ENCODE measurements around the gene MIB2.
A peak's percentile ranks its signal among the peaks of the same experiment; 100 is the strongest.
"Not testable (repeated sequence)": the region's sequence is repeated elsewhere in the genome, so short reads cannot be mapped to it uniquely, and the experiment has no call there.

MIB2 gene

DNA sequence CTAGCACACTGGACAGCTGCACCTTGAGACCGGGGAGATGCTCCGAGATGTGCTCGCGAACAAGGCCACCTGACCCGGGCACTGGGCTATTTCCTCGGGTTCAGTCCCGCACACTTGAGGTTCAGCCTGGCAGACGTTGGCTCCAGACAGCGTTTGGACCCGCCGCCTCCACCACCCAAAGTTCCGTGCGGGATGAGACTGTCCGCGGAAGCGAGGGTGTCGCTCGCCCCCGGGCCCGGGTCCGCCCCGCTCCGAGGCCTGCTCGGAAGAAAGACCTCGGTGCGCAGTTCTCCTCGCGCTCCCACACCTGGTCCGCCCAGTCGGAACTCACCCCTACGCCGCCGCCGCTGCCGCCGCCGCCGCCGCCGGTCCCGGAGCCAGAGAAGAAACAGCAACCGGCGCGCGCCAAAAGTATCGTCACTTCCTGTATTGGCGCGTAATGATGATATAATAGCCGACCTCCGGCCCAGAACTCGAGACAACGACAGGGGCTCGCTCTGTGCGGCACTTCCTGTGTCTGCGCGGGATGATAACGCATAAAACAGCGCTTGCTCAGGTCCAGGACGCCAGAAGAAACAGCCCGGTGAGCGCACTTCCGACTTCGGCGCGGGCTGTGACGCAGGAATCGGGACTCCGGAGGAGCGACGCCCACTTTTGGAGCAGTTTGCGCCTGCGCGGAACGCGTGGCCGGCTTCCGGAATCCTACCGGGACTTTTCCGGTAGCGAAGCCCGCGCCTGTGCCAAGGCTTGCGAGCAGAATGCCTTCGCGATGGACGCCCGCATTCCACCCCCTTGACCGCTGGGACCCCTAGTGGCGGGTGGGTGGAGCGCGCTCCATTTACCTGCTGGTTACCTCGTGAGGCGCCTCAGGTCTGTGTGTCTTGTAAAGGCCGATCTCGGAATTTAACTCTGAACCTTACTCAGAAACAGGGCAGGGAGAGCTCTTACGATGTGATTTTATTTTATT is 43.6 kb downstream of the MIB2 start, which contains the start of gene CDK11B:
Gene CDK11B, minus strand, starts transcription at position 422 of the 967 bp plus-strand sequence. CDS start 1,519 bp downstream, outside the sequence.
- H3K4me3 ChIP-seq (ENCODE audit: control insufficient read depth, low read depth, low read length), result peak within 1 kb of the TSS; percentile 69
- TF ChIP-seq, protein P1, sequence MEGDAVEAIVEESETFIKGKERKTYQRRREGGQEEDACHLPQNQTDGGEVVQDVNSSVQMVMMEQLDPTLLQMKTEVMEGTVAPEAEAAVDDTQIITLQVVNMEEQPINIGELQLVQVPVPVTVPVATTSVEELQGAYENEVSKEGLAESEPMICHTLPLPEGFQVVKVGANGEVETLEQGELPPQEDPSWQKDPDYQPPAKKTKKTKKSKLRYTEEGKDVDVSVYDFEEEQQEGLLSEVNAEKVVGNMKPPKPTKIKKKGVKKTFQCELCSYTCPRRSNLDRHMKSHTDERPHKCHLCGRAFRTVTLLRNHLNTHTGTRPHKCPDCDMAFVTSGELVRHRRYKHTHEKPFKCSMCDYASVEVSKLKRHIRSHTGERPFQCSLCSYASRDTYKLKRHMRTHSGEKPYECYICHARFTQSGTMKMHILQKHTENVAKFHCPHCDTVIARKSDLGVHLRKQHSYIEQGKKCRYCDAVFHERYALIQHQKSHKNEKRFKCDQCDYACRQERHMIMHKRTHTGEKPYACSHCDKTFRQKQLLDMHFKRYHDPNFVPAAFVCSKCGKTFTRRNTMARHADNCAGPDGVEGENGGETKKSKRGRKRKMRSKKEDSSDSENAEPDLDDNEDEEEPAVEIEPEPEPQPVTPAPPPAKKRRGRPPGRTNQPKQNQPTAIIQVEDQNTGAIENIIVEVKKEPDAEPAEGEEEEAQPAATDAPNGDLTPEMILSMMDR (IDR thresholded peaks at IDR 0.05; ENCODE audit: control insufficient read depth, insufficient read depth, low read depth, low read length, missing control alignments), result peak; percentile 16
- peak; percentile 75 for DNase-seq (ENCODE audit: low read depth)

DNA sequence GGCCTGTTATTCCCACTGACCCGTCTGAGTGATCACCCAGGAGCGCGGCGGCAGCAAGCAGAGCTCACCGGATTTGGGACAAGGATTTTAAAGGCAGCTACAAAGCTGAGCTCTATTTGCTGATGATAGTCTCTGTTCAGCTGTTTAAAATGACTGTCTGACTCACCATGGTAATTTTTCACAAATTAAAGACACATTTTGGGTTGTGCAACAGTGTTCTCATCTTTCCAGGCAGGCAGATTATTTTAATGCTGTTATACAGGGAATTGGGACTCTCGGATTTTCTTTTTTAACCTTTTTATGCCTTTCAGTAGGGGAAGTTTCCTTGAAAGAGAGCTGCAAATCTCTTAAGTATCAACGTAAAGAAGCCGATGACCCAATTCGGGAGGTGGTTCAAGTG is 47.1 kb downstream of the MIB2 start:
- DNase-seq (ENCODE audit: low read depth); H3K4me3 ChIP-seq (ENCODE audit: control insufficient read depth, low read depth, low read length): not testable (repeated sequence)

DNA sequence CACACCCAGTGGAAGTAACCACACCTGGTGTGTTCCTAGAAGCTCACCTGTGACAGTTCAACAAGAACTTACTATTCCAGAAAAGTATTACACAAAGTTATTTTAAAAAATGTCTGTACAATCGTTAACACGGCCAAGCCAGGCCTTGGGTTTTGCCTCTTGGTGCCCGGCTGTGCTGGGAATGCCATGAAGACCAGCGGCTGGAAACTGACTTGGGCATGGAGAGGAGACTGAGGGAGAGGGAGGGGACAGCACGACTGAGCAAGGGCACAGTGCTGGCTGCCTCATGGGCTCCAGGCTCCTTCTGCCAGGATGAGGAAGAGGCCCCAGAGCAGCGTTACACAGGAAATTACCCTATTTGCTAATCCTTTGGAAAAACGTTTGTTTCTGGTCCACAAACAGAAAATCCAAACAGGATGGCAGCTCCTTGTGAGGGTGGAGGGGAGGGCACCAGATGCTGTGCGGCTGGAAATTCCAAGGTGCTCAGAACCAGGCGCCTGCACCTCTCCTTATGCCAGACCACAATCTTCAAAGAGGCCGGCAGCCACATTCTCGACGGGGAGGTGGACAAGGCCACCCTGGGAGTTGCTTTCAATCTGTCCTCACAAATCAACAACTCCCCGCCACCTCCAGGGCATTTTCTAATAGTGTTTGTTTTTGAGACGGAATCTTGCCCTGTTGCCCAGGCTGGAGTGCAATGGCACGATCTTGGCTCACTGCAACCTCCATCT is 47.7 kb downstream of the MIB2 start:
- H3K4me3 ChIP-seq (ENCODE audit: control insufficient read depth, low read depth, low read length); DNase-seq (ENCODE audit: low read depth): not testable (repeated sequence)

DNA sequence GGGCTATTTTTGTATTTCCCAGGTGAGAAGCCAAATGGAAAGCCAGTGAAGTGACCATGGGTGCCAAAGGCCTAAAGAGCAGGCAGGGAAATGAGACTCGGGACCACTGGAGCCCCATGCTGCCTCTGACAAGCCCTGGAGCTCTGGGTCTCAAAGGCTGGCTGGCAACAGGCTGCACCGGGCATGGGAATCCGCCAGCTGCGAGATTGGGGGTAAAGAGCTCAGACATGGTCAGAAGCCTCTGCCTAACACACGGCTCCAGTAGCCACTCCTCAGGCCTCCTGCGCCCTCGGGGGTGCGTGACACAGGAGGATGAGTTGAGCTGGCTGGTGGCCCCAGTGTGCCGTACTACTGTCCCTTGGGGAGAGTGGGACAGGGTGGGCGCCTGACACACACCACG is 49.0 kb downstream of the MIB2 start:
- DNase-seq (ENCODE audit: low read depth); H3K4me3 ChIP-seq (ENCODE audit: control insufficient read depth, low read depth, low read length): not testable (repeated sequence)

DNA sequence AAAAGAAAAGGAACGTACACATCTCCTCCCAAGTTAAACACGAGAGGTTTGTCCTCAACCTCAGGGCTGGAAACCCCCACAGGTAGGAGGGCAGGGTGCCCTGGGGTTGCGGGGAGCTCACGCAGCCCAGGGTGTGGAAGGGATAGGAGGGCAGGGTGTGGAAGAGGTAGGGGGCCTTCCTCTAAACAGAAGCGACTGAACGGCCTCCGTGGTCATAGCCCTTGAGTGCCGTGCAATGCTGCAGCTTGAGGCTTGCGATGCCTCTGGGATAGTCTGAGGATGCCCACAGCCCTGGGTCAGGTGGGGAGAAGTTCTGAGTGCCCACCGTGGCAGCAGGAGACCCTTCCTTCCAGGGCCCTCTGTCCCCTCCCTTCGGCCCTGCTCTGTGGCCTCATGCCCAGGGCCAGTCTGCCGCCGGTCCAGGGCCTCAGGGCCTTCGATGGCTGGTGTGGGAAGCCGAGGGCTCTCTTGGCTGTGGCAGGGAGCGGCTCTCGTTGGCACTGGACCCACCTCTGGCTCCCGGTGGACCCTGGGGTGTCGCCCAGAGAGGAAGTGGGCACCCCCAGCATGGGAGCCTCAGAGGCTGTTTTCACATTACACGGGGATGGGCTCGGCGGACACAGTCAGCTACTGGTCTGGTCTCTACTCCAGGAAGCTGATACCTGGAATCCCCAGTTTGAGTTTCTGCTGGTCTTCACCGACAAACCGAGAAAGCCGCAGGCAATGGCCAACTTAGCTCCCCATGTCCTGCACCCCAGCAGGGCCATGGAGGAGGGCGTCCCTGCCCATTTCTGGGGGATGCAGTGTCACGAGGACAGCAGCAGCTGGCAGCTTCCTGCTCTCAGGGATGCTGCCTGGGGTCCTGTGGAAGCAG is 49.9 kb downstream of the MIB2 start:
- no peak overlapping the region for H3K4me3 ChIP-seq (ENCODE audit: control insufficient read depth, low read depth, low read length)
- TF ChIP-seq, protein P1 (IDR thresholded peaks at IDR 0.05; ENCODE audit: control insufficient read depth, insufficient read depth, low read depth, low read length, missing control alignments), result no peak
- DNase-seq (ENCODE audit: low read depth), result no peak

DNA sequence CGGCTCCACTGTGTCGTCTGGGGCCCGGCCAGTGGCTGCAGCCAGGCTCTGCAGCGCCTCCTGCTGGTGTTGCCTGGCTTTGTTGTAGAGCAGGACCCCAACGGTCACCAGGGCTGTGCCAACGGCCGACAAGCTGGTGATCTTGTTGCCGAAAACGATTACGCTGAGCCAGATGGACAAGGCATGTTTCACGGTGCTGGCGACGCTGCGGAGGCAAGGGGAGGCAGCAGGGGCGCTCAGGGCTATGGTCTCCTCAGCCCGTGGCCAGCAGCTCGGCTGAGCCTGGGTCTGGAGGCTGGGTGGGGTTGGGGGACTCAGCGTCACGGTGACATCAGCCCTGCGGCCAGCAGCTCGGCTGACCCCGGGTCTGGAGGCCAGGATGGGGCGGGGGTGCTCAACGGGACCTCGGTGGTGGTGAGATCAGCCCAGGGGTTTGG is 50.5 kb downstream of the MIB2 start:
- TF ChIP-seq, protein P1 (IDR thresholded peaks at IDR 0.05; ENCODE audit: control insufficient read depth, insufficient read depth, low read depth, low read length, missing control alignments), result peak; percentile 48
- H3K4me3 ChIP-seq (ENCODE audit: control insufficient read depth, low read depth, low read length), result no peak overlapping the region
- no peak for DNase-seq (ENCODE audit: low read depth)

DNA sequence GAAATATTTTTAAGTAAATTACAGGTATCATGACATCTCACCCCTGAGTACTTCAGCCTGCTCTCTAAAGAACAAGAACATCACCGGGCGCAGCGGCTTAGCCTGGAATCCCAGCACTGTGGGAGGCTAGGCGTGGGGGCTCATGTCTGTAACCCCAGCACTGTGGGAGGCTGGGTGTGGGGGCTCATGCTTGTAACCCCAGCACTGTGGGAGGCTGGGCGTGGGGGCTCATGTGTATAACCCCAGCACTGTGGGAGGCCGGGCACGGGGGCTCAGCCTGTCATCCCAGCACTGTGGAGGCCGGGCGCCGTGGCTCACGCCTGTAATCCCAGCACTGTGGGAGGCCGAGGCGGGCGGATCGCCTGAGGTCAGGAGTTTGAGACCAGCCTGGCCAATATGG is 51.2 kb downstream of the MIB2 start:
- DNase-seq (ENCODE audit: low read depth), result no peak
- TF ChIP-seq, protein P1 (IDR thresholded peaks at IDR 0.05; ENCODE audit: control insufficient read depth, insufficient read depth, low read depth, low read length, missing control alignments), result no peak
- H3K4me3 ChIP-seq (ENCODE audit: control insufficient read depth, low read depth, low read length), result no peak overlapping the region
